Measurements from ENCODE around the gene NFIA.
"Not testable (repeated sequence)": the region's sequence is repeated elsewhere in the genome, so short reads cannot be mapped to it uniquely, and the experiment has no call there.

NFIA gene

DNA sequence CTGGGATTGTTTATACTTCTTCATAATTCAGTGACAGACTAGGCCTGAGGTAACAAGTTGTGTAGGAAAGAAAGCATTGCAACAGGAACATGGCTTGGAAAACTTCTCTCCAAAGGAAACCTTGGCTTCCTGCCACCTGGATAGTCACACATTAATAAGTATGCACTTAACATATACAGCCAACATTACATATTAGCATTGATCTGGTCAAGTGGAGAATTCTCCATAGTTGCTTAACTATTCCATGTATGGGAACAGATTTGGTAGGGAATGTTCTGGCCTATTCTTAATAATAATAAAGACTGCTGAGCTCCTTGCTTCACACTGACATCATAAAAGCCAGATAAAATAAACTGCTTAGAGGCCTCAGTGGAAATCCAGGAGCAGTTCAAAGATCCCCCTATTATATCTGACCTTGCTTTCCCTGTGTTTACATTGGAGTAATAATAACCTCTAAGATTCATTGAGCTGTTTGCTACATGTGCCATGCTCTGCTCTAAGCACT, 27.2 kb upstream of the NFIA start:
- H3K4me1 ChIP-seq, result peaks cover 6 to 28% (median 20%) of the 10 kb centered on the region in 10 experiments; a peak in 17 of 20 replicates
- peaks cover 0 to 6% (median 0%) of the 10 kb centered on the region in 11 experiments; a peak in 2 of 22 replicates for H3K9me3 ChIP-seq (replicated peaks in 1 of 11)
- H3K36me3 ChIP-seq, result no peaks in the 10 kb centered on the region
- no peak overlapping the region for H3K9ac ChIP-seq
- no peak overlapping the region for H3K27ac ChIP-seq
- H4K20me1 ChIP-seq, result peaks cover 0 to 71% (median 57%) of the 10 kb centered on the region in 11 experiments; a peak in 18 of 22 replicates
- peaks cover 95 to 100% (median 99%) of the 10 kb centered on the region in 11 experiments for H3K27me3 ChIP-seq
- H3K4me2 ChIP-seq, result no peak overlapping the region
- no peak overlapping the region for H3K4me3 ChIP-seq
- no peak for TF ChIP-seq Cebpa-rat (IDR thresholded peaks at IDR 0.05)

DNA sequence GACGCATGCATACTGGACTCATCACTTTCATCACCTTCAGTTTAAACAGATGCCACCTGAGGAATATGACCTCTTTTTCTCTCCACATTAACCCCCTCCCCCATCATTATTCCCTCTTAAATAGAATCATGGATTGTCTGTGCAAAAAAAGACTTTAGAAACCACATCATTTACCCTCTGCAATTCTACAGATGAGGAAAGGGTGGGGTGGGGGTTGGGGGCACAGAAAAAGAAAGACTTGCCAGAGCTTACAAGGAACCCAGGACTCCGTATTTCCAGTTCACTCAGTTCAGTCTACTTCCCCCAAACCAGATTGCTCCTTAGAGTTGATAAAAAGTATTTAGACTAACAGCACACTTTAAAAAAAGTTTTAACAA, 26.2 kb upstream of the NFIA start:
- H3K36me3 ChIP-seq, result no peaks in the 10 kb centered on the region
- peaks cover 0 to 6% (median 0%) of the 10 kb centered on the region in 11 experiments; a peak in 2 of 22 replicates for H3K9me3 ChIP-seq (replicated peaks in 1 of 11)
- no peak overlapping the region for H3K9ac ChIP-seq
- peaks cover 6 to 26% (median 13%) of the 10 kb centered on the region in 10 experiments; a peak in 17 of 20 replicates for H3K4me1 ChIP-seq
- TF ChIP-seq Cebpa-rat (IDR thresholded peaks at IDR 0.05), result no peak
- peaks cover 0 to 62% (median 49%) of the 10 kb centered on the region in 11 experiments; a peak in 18 of 22 replicates for H4K20me1 ChIP-seq
- H3K27ac ChIP-seq, result no peak overlapping the region
- H3K4me2 ChIP-seq, result no peak overlapping the region
- H3K4me3 ChIP-seq, result no peak overlapping the region
- peaks cover 85 to 90% (median 89%) of the 10 kb centered on the region in 11 experiments for H3K27me3 ChIP-seq

- H3K9ac ChIP-seq, result no peak overlapping the region
- peaks cover 79 to 84% (median 83%) of the 10 kb centered on the region in 11 experiments for H3K27me3 ChIP-seq
- TF ChIP-seq Cebpa-rat (IDR thresholded peaks at IDR 0.05), result no peak
- peak overlapping the region in 6 of 10 experiments; percentile 37 to 57 (median 48); a peak in 9 of 20 replicates for H3K4me3 ChIP-seq
- H3K4me1 ChIP-seq, result peaks cover 6 to 26% (median 13%) of the 10 kb centered on the region in 10 experiments; a peak in 17 of 20 replicates
- H3K27ac ChIP-seq, result no peak overlapping the region
- peak overlapping the region; percentile 5 to 87 (median 47); a peak in 17 of 22 replicates for H3K4me2 ChIP-seq
- no peaks in the 10 kb centered on the region for H3K36me3 ChIP-seq
- peaks cover 0 to 6% (median 0%) of the 10 kb centered on the region in 11 experiments; a peak in 2 of 22 replicates for H3K9me3 ChIP-seq (replicated peaks in 1 of 11)
- H4K20me1 ChIP-seq, result peaks cover 0 to 55% (median 43%) of the 10 kb centered on the region in 11 experiments; a peak in 18 of 22 replicates
Observed at GRCh38 chr1:61056573-61057439, 25.6 kb upstream of the NFIA start.

GRCh38 chr1:61058483-61059245, 23.7 kb upstream of the NFIA start:
- Histone ChIP-seq H4K20me1 (peaks cover 0 to 37% (median 25%) of the 10 kb centered on the region in 11 experiments; a peak in 15 of 22 replicates), H3K27ac (no peak overlapping the region), H3K9ac (no peak overlapping the region), H3K4me2 (no peak overlapping the region), H3K9me3 (replicated peaks in 1 of 11) (peaks cover 0 to 6% (median 0%) of the 10 kb centered on the region in 11 experiments; a peak in 2 of 22 replicates), H3K27me3 (peaks cover 60 to 66% (median 64%) of the 10 kb centered on the region in 11 experiments), H3K4me3 (no peak overlapping the region), H3K4me1 (peaks cover 3 to 18% (median 8%) of the 10 kb centered on the region in 10 experiments; a peak in 17 of 20 replicates), H3K36me3 (no peaks in the 10 kb centered on the region)
- TF ChIP-seq Cebpa-rat (IDR thresholded peaks at IDR 0.05), result peak in 3 of 11 experiments; percentile 7 to 42 (median 31); a peak in 2 of 22 replicates

DNA sequence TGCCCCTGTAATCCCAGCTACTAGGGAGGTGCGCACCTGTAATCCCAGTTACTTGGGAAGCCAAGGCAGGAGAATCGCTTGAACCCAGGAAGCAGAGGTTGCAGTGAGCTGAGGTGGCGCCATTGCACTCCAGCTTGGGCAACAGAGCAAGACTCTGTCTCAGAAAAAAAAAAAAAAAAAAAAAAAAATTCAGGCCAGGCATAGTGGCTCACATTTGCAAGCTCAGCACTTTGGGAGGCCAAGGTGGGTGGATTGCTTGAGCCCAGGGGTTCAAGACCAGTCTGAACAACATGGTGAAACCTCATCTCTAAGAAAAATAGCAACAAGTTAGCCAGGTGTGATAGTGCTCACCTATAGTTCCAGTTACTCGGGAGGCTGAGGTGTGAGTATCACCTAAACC, 20.8 kb upstream of the NFIA start:
- not testable (repeated sequence) for H3K9me3 ChIP-seq (replicated peaks in 1 of 11); H3K4me2 ChIP-seq; H3K27ac ChIP-seq; H3K9ac ChIP-seq; H3K4me3 ChIP-seq; H3K36me3 ChIP-seq
- Histone ChIP-seq H3K4me1 (peaks cover 0 to 11% (median 2%) of the 10 kb centered on the region in 10 experiments; a peak in 5 of 20 replicates), H4K20me1 (peaks cover 0 to 13% (median 6%) of the 10 kb centered on the region in 11 experiments; a peak in 8 of 22 replicates), H3K27me3 (peaks cover 31 to 36% (median 35%) of the 10 kb centered on the region in 11 experiments)

GRCh38 chr1:61064673-61065072, 17.7 kb upstream of the NFIA start:
- TF ChIP-seq Cebpa-rat (IDR thresholded peaks at IDR 0.05), result no peak
- H4K20me1 ChIP-seq, result no peaks in the 10 kb centered on the region
- H3K4me3 ChIP-seq, result no peak overlapping the region
- H3K27me3 ChIP-seq, result peaks cover under 1 to 6% (median 4%) of the 10 kb centered on the region in 11 experiments; a peak in 13 of 22 replicates
- no peak overlapping the region for H3K27ac ChIP-seq
- H3K9me3 ChIP-seq (replicated peaks in 1 of 11), result no peaks in the 10 kb centered on the region
- H3K4me1 ChIP-seq, result no peaks in the 10 kb centered on the region
- no peak overlapping the region for H3K9ac ChIP-seq
- no peaks in the 10 kb centered on the region for H3K36me3 ChIP-seq
- no peak overlapping the region for H3K4me2 ChIP-seq

- no peaks in the 10 kb centered on the region for H3K36me3 ChIP-seq
- no peaks in the 10 kb centered on the region for H3K4me1 ChIP-seq
- H3K4me2 ChIP-seq, result no peak overlapping the region
- H3K9me3 ChIP-seq (replicated peaks in 1 of 11), result no peaks in the 10 kb centered on the region
- H3K27ac ChIP-seq, result no peak overlapping the region
- H3K9ac ChIP-seq, result no peak overlapping the region
- H3K4me3 ChIP-seq, result no peak overlapping the region
- H3K27me3 ChIP-seq, result peaks cover 0 to 8% (median 0%) of the 10 kb centered on the region in 11 experiments; a peak in 2 of 22 replicates
- no peaks in the 10 kb centered on the region for H4K20me1 ChIP-seq
- TF ChIP-seq Cebpa-rat (IDR thresholded peaks at IDR 0.05), result no peak
Observed at GRCh38 chr1:61067446-61068019, 14.8 kb upstream of the NFIA start.

GRCh38 chr1:61070054-61070453, 12.3 kb upstream of the NFIA start:
- Histone ChIP-seq H3K27ac (no peak overlapping the region), H3K4me1 (no peaks in the 10 kb centered on the region), H4K20me1 (no peaks in the 10 kb centered on the region)

More at GRCh38 chr1:61070054-61070453, 12.3 kb upstream of the NFIA start:
- no peak overlapping the region for H3K4me3 ChIP-seq
- no peaks in the 10 kb centered on the region for H3K36me3 ChIP-seq
- no peak overlapping the region for H3K9ac ChIP-seq
- no peaks in the 10 kb centered on the region for H3K9me3 ChIP-seq (replicated peaks in 1 of 11)
- peaks cover 0 to 21% (median 1%) of the 10 kb centered on the region in 11 experiments; a peak in 10 of 22 replicates for H3K27me3 ChIP-seq
- H3K4me2 ChIP-seq, result no peak overlapping the region
- TF ChIP-seq Cebpa-rat (IDR thresholded peaks at IDR 0.05), result no peak

Measured in BLaER1 treated with 17β-estradiol and CSF1 and Interleukin-3, amounts not matched to agents 10 nM and 100 nM (cell line).